Liver (tissue), 9 donors: Measurements from ENCODE around the gene DCN. TPM values are rescaled to one million over a fixed set of nuclear protein-coding genes. Genes with fewer than 3 reads are reported as not detected.

Experiments
- DNase-seq: peaks from one replicate; pipeline ENCODE4 v3.0.0-alpha.2; 2017; ENCODE audit warnings: low spot score
- H3K27ac ChIP-seq, 2 donors: one replicate each; pipeline ENCODE4 v1.7.0; 2013; ENCODE audit warnings: inconsistent platforms in 2 of 2, low read length in 2 of 2, control low read depth in 1 of 2, low read depth in 1 of 2, mild to moderate bottlenecking in 1 of 2
- H3K27me3 ChIP-seq, 4 donors: one replicate each; pipeline versions ENCODE4 v1.6.1 to v1.7.0; 2013; ENCODE audit warnings: low read length in 3 of 4, inconsistent platforms in 1 of 4, mild to moderate bottlenecking in 1 of 4, moderate library complexity in 1 of 4; ENCODE audit not compliant: control insufficient read depth in 4 of 4, insufficient read depth in 4 of 4
- H3K36me3 ChIP-seq, 4 donors: one replicate each; pipeline versions ENCODE4 v1.6.1 to v1.7.0; 2013; ENCODE audit warnings: low read length in 3 of 4, mild to moderate bottlenecking in 3 of 4, low read depth in 1 of 4, moderate library complexity in 1 of 4; ENCODE audit not compliant: control insufficient read depth in 4 of 4, insufficient read depth in 3 of 4
- H3K4me1 ChIP-seq, 4 donors: one replicate each; pipeline versions ENCODE4 v1.6.1 to v1.7.0; 2013; ENCODE audit warnings: low read length in 3 of 4, mild to moderate bottlenecking in 3 of 4, moderate library complexity in 1 of 4; ENCODE audit not compliant: control insufficient read depth in 4 of 4, insufficient read depth in 4 of 4
- H3K4me3 ChIP-seq, 3 donors: one replicate each; pipeline versions ENCODE4 v1.6.1 to v1.7.0; 2013; ENCODE audit warnings: low read length in 3 of 3, control low read depth in 1 of 3, low read depth in 1 of 3, mild to moderate bottlenecking in 1 of 3
- H3K9ac ChIP-seq, 2 donors: one replicate each; pipeline ENCODE4 v1.7.0; 2013; ENCODE audit warnings: low read length in 2 of 2, mild to moderate bottlenecking in 2 of 2, moderate library complexity in 2 of 2, control low read depth in 1 of 2, low read depth in 1 of 2
- H3K9me3 ChIP-seq, 4 donors: one replicate each; pipeline versions ENCODE4 v1.6.1 to v1.7.0; 2013; ENCODE audit warnings: low read length in 3 of 4; ENCODE audit not compliant: control insufficient read depth in 4 of 4
- EGR1 ChIP-seq, 2 donors: IDR thresholded peaks; 2 replicates each; pipeline ENCODE4 v1.6.1; 2016 to 2018; ENCODE audit warnings: antibody characterized with exemption in 2 of 2, low read depth in 2 of 2
- FOXA2 ChIP-seq: IDR thresholded peaks from 2 replicates; pipeline ENCODE4 v1.6.1; 2016; ENCODE audit warnings: antibody characterized with exemption
- GABPA ChIP-seq, 2 donors: IDR thresholded peaks in 1 of 2; conservative IDR thresholded peaks in 1 of 2; 2 replicates each; pipeline ENCODE4 v1.6.1; 2016; ENCODE audit warnings: antibody characterized with exemption in 2 of 2, mild to moderate bottlenecking in 1 of 2, moderate library complexity in 1 of 2
- HNF4A ChIP-seq, 2 donors: conservative IDR thresholded peaks; 2 replicates each; pipeline ENCODE4 v1.6.1; 2016; ENCODE audit warnings: antibody characterized with exemption in 2 of 2, mild to moderate bottlenecking in 2 of 2
- HNF4G ChIP-seq: IDR thresholded peaks from 2 replicates; pipeline ENCODE4 v1.6.1; 2016; ENCODE audit warnings: antibody characterized with exemption
- JUND ChIP-seq, 2 donors: IDR thresholded peaks; 2 replicates each; pipeline ENCODE4 v1.6.1; 2016; ENCODE audit warnings: antibody characterized with exemption in 2 of 2
- NR2F2 ChIP-seq: IDR thresholded peaks from 2 replicates; pipeline ENCODE4 v1.6.1; 2016; ENCODE audit warnings: antibody characterized with exemption
- RAD21 ChIP-seq, 2 donors: IDR thresholded peaks; 2 replicates each; pipeline ENCODE4 v1.6.1; 2016; ENCODE audit warnings: antibody characterized with exemption in 2 of 2, mild to moderate bottlenecking in 2 of 2
- RXRA ChIP-seq, 2 donors: IDR thresholded peaks; 2 replicates each; pipeline ENCODE4 v1.6.1; 2017 to 2018; ENCODE audit warnings: antibody characterized with exemption in 2 of 2, mild to moderate bottlenecking in 1 of 2
- SP1 ChIP-seq: IDR thresholded peaks from 2 replicates; pipeline ENCODE4 v1.6.1; 2018; ENCODE audit warnings: antibody characterized with exemption, mild to moderate bottlenecking
- TAF1 ChIP-seq: conservative IDR thresholded peaks from 2 replicates; pipeline ENCODE4 v1.6.1; 2016; ENCODE audit warnings: antibody characterized with exemption, mild to moderate bottlenecking
- YY1 ChIP-seq: IDR thresholded peaks from 2 replicates; pipeline ENCODE4 v1.6.1; 2016; ENCODE audit warnings: antibody characterized with exemption, mild to moderate bottlenecking
- WGBS: extraction: QIAGEN DNeasy Blood & Tissue Kit; methylation state at CpG from one replicate; pipeline ENCODE4 v1.1.7; 2013; 5-methylcytosine and 5-hydroxymethylcytosine counted together
- polyA plus RNA-seq, 2 donors: library from polyadenylated mRNA; stranded (reverse) in 1 of 2; unstranded in 1 of 2; fragments of 200-250 nt in 1 of 2; fragments of >200 nt in 1 of 2; fragmentation: Nextera tagmentation in 1 of 2; extraction: Ambion mirVana in 1 of 2; gene quantifications; one replicate each; pipeline versions ENCODE4 v1.2.1 to v1.2.3, GENCODE V29; 2013 to 2015
- total RNA-seq, 2 donors: library from RNA; depleted of rRNA; stranded (reverse); fragments of >200 nt; gene quantifications; one replicate each; pipeline ENCODE4 v1.2.3, GENCODE V29; 2014
- TF ChIP-seq, protein P1 (sequence below): IDR thresholded peaks from 2 replicates; pipeline ENCODE4 v1.6.1; 2016; ENCODE audit warnings: antibody characterized with exemption
- TF ChIP-seq, protein P2 (sequence below): fragments of 150-350 bp; IDR thresholded peaks from 2 replicates; pipeline ENCODE4 v1.5.1; 2017; ENCODE audit warnings: improper control_type of control experiment, low read depth, low read length; ENCODE audit not compliant: missing input control
- TF ChIP-seq, protein P3 (sequence below): IDR thresholded peaks from 2 replicates; pipeline ENCODE4 v1.6.1; 2016; ENCODE audit warnings: antibody characterized with exemption
- donor health status: healthy.
- donor health status: healthy.
- donor health status: healthy.
- donor health status: healthy.
- donor health status: healthy.

DCN gene
- total and polyA plus RNA-seq, 4 donors = 74.9 to 148 (median 98.6) TPM

DNA sequence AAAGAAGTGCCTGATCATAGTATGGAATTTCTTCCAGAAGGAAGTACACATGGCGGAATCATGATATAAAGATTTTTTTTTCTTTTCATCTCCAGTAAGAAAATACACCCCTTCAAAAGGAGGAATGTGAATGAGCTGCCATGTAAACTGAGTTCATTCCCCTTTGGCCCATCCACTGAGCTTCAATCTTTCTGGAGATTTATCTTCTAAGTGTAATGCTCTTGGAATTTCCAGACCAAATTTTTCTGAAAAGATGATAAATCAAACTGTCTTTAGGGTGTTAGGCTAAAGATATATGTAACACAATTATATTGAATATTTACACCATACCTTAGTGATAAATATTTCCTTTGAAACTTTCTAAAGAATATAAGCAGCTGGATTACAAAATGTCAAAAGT is 5.2 kb downstream of the DCN start:
- Histone ChIP-seq H3K36me3 (no peaks in the 10 kb centered on the region), H3K4me3 (no peak overlapping the region), H3K9me3 (no peaks in the 10 kb centered on the region), H3K27me3 (no peaks in the 10 kb centered on the region), H3K27ac (no peak overlapping the region), H3K9ac (no peak overlapping the region), H3K4me1 (no peaks in the 10 kb centered on the region)
- WGBS = 78% methylated on average over 1 of the region's 1 CpG
- TF ChIP-seq NR2F2 (peak; percentile 48), RAD21 (IDR thresholded peaks at IDR 0.05) (no peak)
- DNase-seq = no peak

DNA sequence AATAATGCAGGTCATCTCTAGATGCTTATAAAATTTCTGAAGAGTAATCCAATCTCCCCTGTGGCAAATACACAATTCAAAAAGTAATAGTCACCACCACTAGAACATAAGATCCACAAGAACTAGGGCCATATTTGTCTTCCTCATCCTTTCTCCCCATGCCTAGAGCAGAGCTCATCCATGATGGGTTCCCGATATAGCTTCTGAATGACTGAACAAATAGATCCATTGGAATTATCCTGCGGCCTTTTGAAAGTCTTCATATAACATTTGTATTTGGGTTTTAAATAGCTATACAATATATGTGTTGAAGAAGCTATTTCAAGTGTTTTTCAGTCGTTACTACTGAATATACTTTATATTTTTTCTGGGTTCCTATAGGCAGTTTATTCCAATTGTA is 5.7 kb downstream of the DCN start:
- no peaks in the 10 kb centered on the region for H3K9me3 ChIP-seq
- DNase-seq = no peak
- no peaks in the 10 kb centered on the region for H3K4me1 ChIP-seq
- H3K9ac ChIP-seq = no peak overlapping the region
- no peak overlapping the region for H3K27ac ChIP-seq
- no peak overlapping the region for H3K4me3 ChIP-seq
- 77% methylated on average over 3 of the region's 3 CpGs for WGBS
- no peaks in the 10 kb centered on the region for H3K36me3 ChIP-seq
- TF ChIP-seq, protein P1, sequence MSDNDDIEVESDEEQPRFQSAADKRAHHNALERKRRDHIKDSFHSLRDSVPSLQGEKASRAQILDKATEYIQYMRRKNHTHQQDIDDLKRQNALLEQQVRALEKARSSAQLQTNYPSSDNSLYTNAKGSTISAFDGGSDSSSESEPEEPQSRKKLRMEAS = no peak
- TF ChIP-seq TAF1 (no peak), JUND (IDR thresholded peaks at IDR 0.05) (no peak), EGR1 (IDR thresholded peaks at IDR 0.05; ENCODE audit: low read depth in 2 of 2) (no peak), RAD21 (IDR thresholded peaks at IDR 0.05) (no peak), YY1 (no peak), HNF4G (no peak), NR2F2 (no peak), RXRA (IDR thresholded peaks at IDR 0.05) (no peak), SP1 (no peak), FOXA2 (no peak), GABPA (IDR thresholded peaks at IDR 0.05 in 1 of 2, conservative IDR thresholded peaks at IDR 0.05 in 1 of 2) (no peak)
- TF ChIP-seq, protein P2, sequence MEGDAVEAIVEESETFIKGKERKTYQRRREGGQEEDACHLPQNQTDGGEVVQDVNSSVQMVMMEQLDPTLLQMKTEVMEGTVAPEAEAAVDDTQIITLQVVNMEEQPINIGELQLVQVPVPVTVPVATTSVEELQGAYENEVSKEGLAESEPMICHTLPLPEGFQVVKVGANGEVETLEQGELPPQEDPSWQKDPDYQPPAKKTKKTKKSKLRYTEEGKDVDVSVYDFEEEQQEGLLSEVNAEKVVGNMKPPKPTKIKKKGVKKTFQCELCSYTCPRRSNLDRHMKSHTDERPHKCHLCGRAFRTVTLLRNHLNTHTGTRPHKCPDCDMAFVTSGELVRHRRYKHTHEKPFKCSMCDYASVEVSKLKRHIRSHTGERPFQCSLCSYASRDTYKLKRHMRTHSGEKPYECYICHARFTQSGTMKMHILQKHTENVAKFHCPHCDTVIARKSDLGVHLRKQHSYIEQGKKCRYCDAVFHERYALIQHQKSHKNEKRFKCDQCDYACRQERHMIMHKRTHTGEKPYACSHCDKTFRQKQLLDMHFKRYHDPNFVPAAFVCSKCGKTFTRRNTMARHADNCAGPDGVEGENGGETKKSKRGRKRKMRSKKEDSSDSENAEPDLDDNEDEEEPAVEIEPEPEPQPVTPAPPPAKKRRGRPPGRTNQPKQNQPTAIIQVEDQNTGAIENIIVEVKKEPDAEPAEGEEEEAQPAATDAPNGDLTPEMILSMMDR = no peak
- H3K27me3 ChIP-seq = no peaks in the 10 kb centered on the region

DNA sequence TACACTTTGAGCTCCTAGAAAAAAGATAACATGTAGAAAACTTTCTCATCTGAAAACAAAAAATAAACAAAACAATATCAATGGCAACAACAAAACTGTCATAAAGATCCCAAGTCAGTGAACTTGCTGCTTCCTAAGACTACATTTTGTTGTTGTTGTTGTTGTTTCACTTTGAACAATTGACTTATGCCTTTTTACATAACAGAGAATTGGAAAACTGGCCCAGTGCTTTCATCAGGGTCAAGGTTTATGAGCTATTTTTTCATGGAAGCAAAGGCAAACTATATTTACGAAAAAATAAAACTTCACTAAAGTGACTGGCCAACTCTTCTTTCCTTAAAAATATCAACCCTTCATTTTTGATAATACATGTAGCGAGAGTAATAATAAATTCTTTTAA is 6.3 kb downstream of the DCN start:
- Histone ChIP-seq H3K9me3 (no peaks in the 10 kb centered on the region), H3K27ac (no peak overlapping the region), H3K4me1 (no peaks in the 10 kb centered on the region), H3K36me3 (no peaks in the 10 kb centered on the region), H3K9ac (no peak overlapping the region), H3K4me3 (no peak overlapping the region), H3K27me3 (no peaks in the 10 kb centered on the region)
- no peak for DNase-seq
- TF ChIP-seq HNF4A (conservative IDR thresholded peaks at IDR 0.05) (no peak), SP1 (no peak), RXRA (IDR thresholded peaks at IDR 0.05) (no peak), GABPA (IDR thresholded peaks at IDR 0.05 in 1 of 2, conservative IDR thresholded peaks at IDR 0.05 in 1 of 2) (no peak), YY1 (no peak), TAF1 (no peak)
- TF ChIP-seq, protein P3, sequence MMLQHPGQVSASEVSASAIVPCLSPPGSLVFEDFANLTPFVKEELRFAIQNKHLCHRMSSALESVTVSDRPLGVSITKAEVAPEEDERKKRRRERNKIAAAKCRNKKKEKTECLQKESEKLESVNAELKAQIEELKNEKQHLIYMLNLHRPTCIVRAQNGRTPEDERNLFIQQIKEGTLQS = no peak
- TF ChIP-seq, protein P1 = no peak
- 75% methylated on average over 2 of the region's 2 CpGs for WGBS
